ENCODE measurements around the gene LRMDA.

DNA sequence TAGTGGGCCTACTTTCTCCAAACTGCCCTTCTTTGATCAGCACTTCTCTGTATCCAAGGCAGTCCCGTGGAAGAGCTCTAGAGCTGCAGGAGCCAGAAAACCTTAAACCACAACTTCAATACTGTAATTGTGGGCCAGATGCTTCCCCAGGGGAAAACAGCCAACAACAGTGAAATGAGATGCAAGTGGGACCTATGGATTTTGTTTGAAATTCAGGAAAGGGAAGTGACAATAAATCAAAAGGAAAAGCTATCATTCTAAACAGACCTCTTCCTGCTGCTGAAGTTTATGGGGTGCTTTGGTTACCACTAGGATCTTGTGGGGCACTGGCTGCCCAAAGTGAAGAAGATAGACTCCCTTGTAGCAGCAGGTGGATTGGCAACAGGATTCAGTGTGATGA, 1031.7 kb downstream of the LRMDA start:
- TF ChIP-seq, protein P1, sequence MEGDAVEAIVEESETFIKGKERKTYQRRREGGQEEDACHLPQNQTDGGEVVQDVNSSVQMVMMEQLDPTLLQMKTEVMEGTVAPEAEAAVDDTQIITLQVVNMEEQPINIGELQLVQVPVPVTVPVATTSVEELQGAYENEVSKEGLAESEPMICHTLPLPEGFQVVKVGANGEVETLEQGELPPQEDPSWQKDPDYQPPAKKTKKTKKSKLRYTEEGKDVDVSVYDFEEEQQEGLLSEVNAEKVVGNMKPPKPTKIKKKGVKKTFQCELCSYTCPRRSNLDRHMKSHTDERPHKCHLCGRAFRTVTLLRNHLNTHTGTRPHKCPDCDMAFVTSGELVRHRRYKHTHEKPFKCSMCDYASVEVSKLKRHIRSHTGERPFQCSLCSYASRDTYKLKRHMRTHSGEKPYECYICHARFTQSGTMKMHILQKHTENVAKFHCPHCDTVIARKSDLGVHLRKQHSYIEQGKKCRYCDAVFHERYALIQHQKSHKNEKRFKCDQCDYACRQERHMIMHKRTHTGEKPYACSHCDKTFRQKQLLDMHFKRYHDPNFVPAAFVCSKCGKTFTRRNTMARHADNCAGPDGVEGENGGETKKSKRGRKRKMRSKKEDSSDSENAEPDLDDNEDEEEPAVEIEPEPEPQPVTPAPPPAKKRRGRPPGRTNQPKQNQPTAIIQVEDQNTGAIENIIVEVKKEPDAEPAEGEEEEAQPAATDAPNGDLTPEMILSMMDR (tag by site-specific recombination; IDR thresholded peaks at IDR 0.05), result no peak
- TF ChIP-seq ZNF214 (tag by site-specific recombination; IDR thresholded peaks at IDR 0.05; ENCODE audit: borderline replicate concordance) (no peak), ZBTB8A (tag by site-specific recombination; IDR thresholded peaks at IDR 0.05) (no peak), ZNF555 (tag by site-specific recombination; conservative IDR thresholded peaks at IDR 0.05) (no peak), KLF16 (tag by site-specific recombination; IDR thresholded peaks at IDR 0.05) (no peak), ZNF366 (tag by site-specific recombination; conservative IDR thresholded peaks at IDR 0.05) (no peak), MZF1 (tag by site-specific recombination; IDR thresholded peaks at IDR 0.05; ENCODE audit: borderline replicate concordance) (no peak), ZNF677 (tag by site-specific recombination; IDR thresholded peaks at IDR 0.05) (no peak), ZNF404 (tag by site-specific recombination; IDR thresholded peaks at IDR 0.05) (no peak)
- TF ChIP-seq, protein P2, sequence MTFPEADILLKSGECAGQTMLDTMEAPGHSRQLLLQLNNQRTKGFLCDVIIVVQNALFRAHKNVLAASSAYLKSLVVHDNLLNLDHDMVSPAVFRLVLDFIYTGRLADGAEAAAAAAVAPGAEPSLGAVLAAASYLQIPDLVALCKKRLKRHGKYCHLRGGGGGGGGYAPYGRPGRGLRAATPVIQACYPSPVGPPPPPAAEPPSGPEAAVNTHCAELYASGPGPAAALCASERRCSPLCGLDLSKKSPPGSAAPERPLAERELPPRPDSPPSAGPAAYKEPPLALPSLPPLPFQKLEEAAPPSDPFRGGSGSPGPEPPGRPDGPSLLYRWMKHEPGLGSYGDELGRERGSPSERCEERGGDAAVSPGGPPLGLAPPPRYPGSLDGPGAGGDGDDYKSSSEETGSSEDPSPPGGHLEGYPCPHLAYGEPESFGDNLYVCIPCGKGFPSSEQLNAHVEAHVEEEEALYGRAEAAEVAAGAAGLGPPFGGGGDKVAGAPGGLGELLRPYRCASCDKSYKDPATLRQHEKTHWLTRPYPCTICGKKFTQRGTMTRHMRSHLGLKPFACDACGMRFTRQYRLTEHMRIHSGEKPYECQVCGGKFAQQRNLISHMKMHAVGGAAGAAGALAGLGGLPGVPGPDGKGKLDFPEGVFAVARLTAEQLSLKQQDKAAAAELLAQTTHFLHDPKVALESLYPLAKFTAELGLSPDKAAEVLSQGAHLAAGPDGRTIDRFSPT (tag by site-specific recombination; IDR thresholded peaks at IDR 0.05), result no peak
- TF ChIP-seq, protein P3, sequence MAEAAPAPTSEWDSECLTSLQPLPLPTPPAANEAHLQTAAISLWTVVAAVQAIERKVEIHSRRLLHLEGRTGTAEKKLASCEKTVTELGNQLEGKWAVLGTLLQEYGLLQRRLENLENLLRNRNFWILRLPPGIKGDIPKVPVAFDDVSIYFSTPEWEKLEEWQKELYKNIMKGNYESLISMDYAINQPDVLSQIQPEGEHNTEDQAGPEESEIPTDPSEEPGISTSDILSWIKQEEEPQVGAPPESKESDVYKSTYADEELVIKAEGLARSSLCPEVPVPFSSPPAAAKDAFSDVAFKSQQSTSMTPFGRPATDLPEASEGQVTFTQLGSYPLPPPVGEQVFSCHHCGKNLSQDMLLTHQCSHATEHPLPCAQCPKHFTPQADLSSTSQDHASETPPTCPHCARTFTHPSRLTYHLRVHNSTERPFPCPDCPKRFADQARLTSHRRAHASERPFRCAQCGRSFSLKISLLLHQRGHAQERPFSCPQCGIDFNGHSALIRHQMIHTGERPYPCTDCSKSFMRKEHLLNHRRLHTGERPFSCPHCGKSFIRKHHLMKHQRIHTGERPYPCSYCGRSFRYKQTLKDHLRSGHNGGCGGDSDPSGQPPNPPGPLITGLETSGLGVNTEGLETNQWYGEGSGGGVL (tag by site-specific recombination; IDR thresholded peaks at IDR 0.05), result no peak
